OCI-LY7 (cell line): ENCODE measurements around the gene SCD. TPM values are rescaled to one million over a fixed set of nuclear protein-coding genes. Genes with fewer than 3 reads are reported as not detected.

Experiments
- BruUV-seq: library from RNA; stranded (reverse); fragments of 400-500 nt; replicated peaks from 2 replicates; lab custom pipeline; 2021; lab: Mats Ljungman, UMichigan
- CTCF ChIA-PET: fragments of 300-600 bp; sonication (Branson Sonifier 250); formaldehyde crosslinking; loops from one replicate; lab custom pipeline; 2022; ENCODE audit warnings: antibody characterized with exemption; ENCODE audit not compliant: unreplicated experiment; lab: Charles Lee
- POLR2A ChIA-PET: fragments of 300-600 bp; sonication (Branson Sonifier 250); formaldehyde crosslinking; loops from one replicate; lab custom pipeline; 2022; ENCODE audit warnings: antibody characterized with exemption; lab: Charles Lee
- DNase-seq: peaks from one replicate; pipeline ENCODE4 v3.0.0-alpha.2; 2015; ENCODE audit warnings: low spot score
- H2AFZ ChIP-seq: fragments of 200-600 bp; sonication (generic), shearing (Covaris generic); 2 replicates; pipeline ENCODE4 v1.6.1; 2014; ENCODE audit warnings: mild to moderate bottlenecking, antibody characterized with exemption, low read length, moderate library complexity
- H3K27ac ChIP-seq: fragments of 200-600 bp; sonication (generic); 2 replicates; pipeline ENCODE4 v1.5.1; 2014; ENCODE audit warnings: mixed run types, low read depth, mild to moderate bottlenecking, moderate library complexity, low read length, inconsistent platforms; ENCODE audit not compliant: poor library complexity, severe bottlenecking
- H3K36me3 ChIP-seq: fragments of 200-600 bp; sonication (generic); 2 replicates; pipeline ENCODE4 v1.6.1; 2014; ENCODE audit warnings: mild to moderate bottlenecking, antibody characterized with exemption, low read length, moderate library complexity, mixed read lengths; ENCODE audit not compliant: insufficient read depth
- H3K4me1 ChIP-seq: fragments of 200-600 bp; sonication (generic); 2 replicates; pipeline ENCODE4 v1.5.1; 2014; ENCODE audit warnings: mild to moderate bottlenecking, low read length; ENCODE audit not compliant: insufficient read depth, poor library complexity, severe bottlenecking
- H3K4me2 ChIP-seq: fragments of 200-600 bp; sonication (generic); 2 replicates; pipeline ENCODE4 v1.6.1; 2014; ENCODE audit warnings: mild to moderate bottlenecking, low read length
- H3K4me3 ChIP-seq: fragments of 200-600 bp; sonication (generic); 2 replicates; pipeline ENCODE4 v1.5.1; 2014; ENCODE audit warnings: mild to moderate bottlenecking, low read depth, low read length; ENCODE audit not compliant: poor library complexity, severe bottlenecking
- H3K79me2 ChIP-seq: fragments of 200-600 bp; sonication (generic); 2 replicates; pipeline ENCODE4 v1.6.1; 2016; ENCODE audit warnings: low read depth, mild to moderate bottlenecking, low read length, moderate library complexity, mixed read lengths; ENCODE audit not compliant: insufficient read depth
- H3K9me2 ChIP-seq: fragments of 200-600 bp; sonication (generic); 2 replicates; pipeline ENCODE4 v1.6.1; 2016; ENCODE audit warnings: mild to moderate bottlenecking, low read length, mixed read lengths; ENCODE audit not compliant: insufficient read depth
- H3K9me3 ChIP-seq: fragments of 200-600 bp; sonication (generic); 2 replicates; pipeline ENCODE4 v1.6.1; 2014; ENCODE audit warnings: mild to moderate bottlenecking, mixed run types, low read length, mixed read lengths
- H4K20me1 ChIP-seq: fragments of 200-600 bp; sonication (generic); 2 replicates; pipeline ENCODE4 v1.6.1; 2014; ENCODE audit warnings: mild to moderate bottlenecking, antibody characterized with exemption, low read length, moderate library complexity, mixed read lengths; ENCODE audit not compliant: insufficient read depth
- CTCF ChIP-seq: fragments of 200-600 bp; sonication (generic); conservative IDR thresholded peaks from 2 replicates; pipeline ENCODE4 v1.5.1; 2014; ENCODE audit warnings: mild to moderate bottlenecking, antibody characterized with exemption, low read length, moderate library complexity, mixed read lengths
- EZH2phosphoT487 ChIP-seq: fragments of 200-600 bp; sonication (generic); IDR thresholded peaks from 2 replicates; pipeline ENCODE4 v1.6.1; 2018; ENCODE audit warnings: low read depth, borderline replicate concordance, mild to moderate bottlenecking, mixed run types, antibody characterized with exemption, low read length, moderate library complexity, mixed read lengths
- intact Hi-C: fragments of 100-400 bp; cut with micrococcal nuclease; formaldehyde crosslinking; loops from one replicate; pipeline ENCODE4 v1.10.0; 2022; ENCODE audit not compliant: unreplicated experiment
- small RNA-seq: library from RNA; depleted of rRNA; stranded (forward); fragments of <200 nt; gene quantifications from one replicate; pipeline ENCODE3, GENCODE V24; 2014
- total RNA-seq, 2 experiments: library from RNA; depleted of rRNA in 1 of 2; stranded (reverse); fragments of >200 nt in 1 of 2; shearing (Covaris generic) in 1 of 2; gene quantifications; 2 replicates each; pipeline ENCODE4 v1.2.3, GENCODE V29; 2014 to 2022

SCD gene
- total RNA-seq, 2 experiments from 2014 or later: 76.8 to 327 TPM

- TF ChIP-seq CTCF (no peak), EZH2phosphoT487 (no peak)
- H3K4me3 ChIP-seq: no peak overlapping the region
- intact Hi-C loops: no loop called here
- DNase-seq: no peak
- no TSS peak for BruUV-seq
- H4K20me1 ChIP-seq: no peaks in the 10 kb centered on the region
- H3K27ac ChIP-seq: no peak overlapping the region
- H3K36me3 ChIP-seq: no peaks in the 10 kb centered on the region
- no peaks in the 10 kb centered on the region for H3K9me2 ChIP-seq
- H3K4me1 ChIP-seq: no peaks in the 10 kb centered on the region
- ChIA-PET POLR2A (no interaction called here), CTCF (no interaction called here)
- H3K9me3 ChIP-seq: no peaks in the 10 kb centered on the region
- no peak overlapping the region for H2AFZ ChIP-seq
- no peak overlapping the region for H3K4me2 ChIP-seq
- H3K79me2 ChIP-seq: no peaks in the 10 kb centered on the region
These were observed 56.7 kb downstream of the SCD start for GRCh38 chr10:100403734-100404133.

- CTCF ChIA-PET: no interaction called here
- Histone ChIP-seq H2AFZ (no peak overlapping the region), H3K79me2 (no peaks in the 10 kb centered on the region), H4K20me1 (no peaks in the 10 kb centered on the region), H3K4me2 (no peak overlapping the region), H3K36me3 (no peaks in the 10 kb centered on the region), H3K9me2 (no peaks in the 10 kb centered on the region), H3K27ac (no peak overlapping the region), H3K4me1 (no peaks in the 10 kb centered on the region), H3K4me3 (no peak overlapping the region), H3K9me3 (no peaks in the 10 kb centered on the region)
- POLR2A ChIA-PET: interaction anchor here (0.5 kb wide), 1 partner anchor 314 kb away, joined by 3 read pairs; no protein-coding TSS in a partner anchor
- no peak for DNase-seq
- intact Hi-C loops: no loop called here
- BruUV-seq: no TSS peak
- TF ChIP-seq EZH2phosphoT487 (no peak), CTCF (no peak)
These were observed 66.1 kb downstream of the SCD start for GRCh38 chr10:100413173-100413572.

Small RNAs within 50 kb of the gene (small RNA-seq; reads per million reads assigned to genes)
- not detected for gene RF00019

Other genes starting within 250 kb of the SCD start
- 24.7 and 26.7 TPM in 2 replicates for gene ERLIN1, start 161.2 kb upstream of the SCD start, total RNA-seq (2014; rRNA removed; shearing (Covaris generic))
- 24.1 and 25.6 TPM in 2 replicates for gene ERLIN1, start 161.2 kb upstream of the SCD start, total RNA-seq (2022)
- 21.0 and 23.5 TPM in 2 replicates for gene CHUK, start 117.6 kb upstream of the SCD start, total RNA-seq (2014; rRNA removed; shearing (Covaris generic))
- gene CHUK, start 117.6 kb upstream of the SCD start, total RNA-seq (2022): 25.6 and 26.2 TPM in 2 replicates
- gene CWF19L1, start 79.6 kb upstream of the SCD start, total RNA-seq (2014; rRNA removed; shearing (Covaris generic)): 47.8 and 48.2 TPM in 2 replicates
- 48.6 and 51.0 TPM in 2 replicates for gene CWF19L1, start 79.6 kb upstream of the SCD start, total RNA-seq (2022)
- gene BLOC1S2, start 60.6 kb upstream of the SCD start, total RNA-seq (2014; rRNA removed; shearing (Covaris generic)): 39.7 and 48.7 TPM in 2 replicates
- 45.3 and 54.8 TPM in 2 replicates for gene BLOC1S2, start 60.6 kb upstream of the SCD start, total RNA-seq (2022)
- gene PKD2L1, start 17.0 kb upstream of the SCD start, total RNA-seq (2014; rRNA removed; shearing (Covaris generic)): not detected in 2 replicates
- gene PKD2L1, start 17.0 kb upstream of the SCD start, total RNA-seq (2022): 0.76 TPM in 1 of 2 replicates, not detected in the other
- gene WNT8B, start 115.8 kb downstream of the SCD start, total RNA-seq (2014; rRNA removed; shearing (Covaris generic)): not detected in 2 replicates
- not detected in 2 replicates for gene WNT8B, start 115.8 kb downstream of the SCD start, total RNA-seq (2022)
- gene SEC31B, start 172.6 kb downstream of the SCD start, total RNA-seq (2014; rRNA removed; shearing (Covaris generic)): 12.5 and 16.4 TPM in 2 replicates
- gene SEC31B, start 172.6 kb downstream of the SCD start, total RNA-seq (2022): 21.3 and 26.0 TPM in 2 replicates
- 288 and 374 TPM in 2 replicates for gene NDUFB8, start 182.6 kb downstream of the SCD start, total RNA-seq (2014; rRNA removed; shearing (Covaris generic))
- 209 TPM in 2 replicates for gene NDUFB8, start 182.6 kb downstream of the SCD start, total RNA-seq (2022)
- 9.1 and 10.6 TPM in 2 replicates for gene HIF1AN, start 188.7 kb downstream of the SCD start, total RNA-seq (2014; rRNA removed; shearing (Covaris generic))
- gene HIF1AN, start 188.7 kb downstream of the SCD start, total RNA-seq (2022): 44.6 and 46.2 TPM in 2 replicates